ENCODE measurements around the gene ASAH2B.
A peak's percentile ranks its signal among the peaks of the same experiment; 100 is the strongest.
"Not testable (repeated sequence)": the region's sequence is repeated elsewhere in the genome, so short reads cannot be mapped to it uniquely, and the experiment has no call there.

ASAH2B gene

DNA sequence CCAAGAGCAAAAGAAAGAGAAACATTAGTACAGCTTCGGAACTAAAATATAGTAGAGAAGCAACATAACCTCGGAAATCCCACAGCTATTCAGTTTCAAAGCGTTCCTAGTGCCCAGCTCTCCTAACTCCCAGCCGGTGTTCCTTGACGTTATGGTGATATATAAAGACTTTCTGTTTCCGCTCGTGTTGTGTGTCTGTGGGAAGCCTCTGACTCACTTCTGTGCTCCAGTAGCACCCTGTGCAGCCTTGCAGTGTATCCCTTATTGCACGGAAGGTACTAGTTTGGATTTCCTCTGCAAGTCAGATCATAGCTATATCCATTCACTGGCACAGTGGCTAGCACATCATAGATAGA lies 535 bp downstream of the ASAH2B start:
- peak overlapping the region; percentile 95 to 96 (median 96) for H3K4me3 Mint-ChIP-seq
- H3K9me3 Mint-ChIP-seq, result no peaks in the 10 kb centered on the region
- peak overlapping the region; percentile 92 to 96 (median 94) for H3K27ac Mint-ChIP-seq
- H3K36me3 Mint-ChIP-seq (ENCODE audit: low read depth), result no peaks in the 10 kb centered on the region
- TF ChIP-seq CTCF (IDR thresholded peaks at IDR 0.05; ENCODE audit: unreplicated experiment in 3 of 3), result no peak
- peaks cover 4% of the 10 kb centered on the region for H3K4me1 Mint-ChIP-seq
- H3K27me3 Mint-ChIP-seq (ENCODE audit: low read depth), result peaks cover 18% of the 10 kb centered on the region

GRCh38 chr10:50742820-50743219 lies 3.1 kb downstream of the ASAH2B start:
- H3K36me3 Mint-ChIP-seq (ENCODE audit: low read depth), result peaks cover 11% of the 10 kb centered on the region
- H3K9me3 Mint-ChIP-seq; H3K27ac Mint-ChIP-seq; H3K4me1 Mint-ChIP-seq; H3K27me3 Mint-ChIP-seq (ENCODE audit: low read depth); H3K4me3 Mint-ChIP-seq: not testable (repeated sequence)

DNA sequence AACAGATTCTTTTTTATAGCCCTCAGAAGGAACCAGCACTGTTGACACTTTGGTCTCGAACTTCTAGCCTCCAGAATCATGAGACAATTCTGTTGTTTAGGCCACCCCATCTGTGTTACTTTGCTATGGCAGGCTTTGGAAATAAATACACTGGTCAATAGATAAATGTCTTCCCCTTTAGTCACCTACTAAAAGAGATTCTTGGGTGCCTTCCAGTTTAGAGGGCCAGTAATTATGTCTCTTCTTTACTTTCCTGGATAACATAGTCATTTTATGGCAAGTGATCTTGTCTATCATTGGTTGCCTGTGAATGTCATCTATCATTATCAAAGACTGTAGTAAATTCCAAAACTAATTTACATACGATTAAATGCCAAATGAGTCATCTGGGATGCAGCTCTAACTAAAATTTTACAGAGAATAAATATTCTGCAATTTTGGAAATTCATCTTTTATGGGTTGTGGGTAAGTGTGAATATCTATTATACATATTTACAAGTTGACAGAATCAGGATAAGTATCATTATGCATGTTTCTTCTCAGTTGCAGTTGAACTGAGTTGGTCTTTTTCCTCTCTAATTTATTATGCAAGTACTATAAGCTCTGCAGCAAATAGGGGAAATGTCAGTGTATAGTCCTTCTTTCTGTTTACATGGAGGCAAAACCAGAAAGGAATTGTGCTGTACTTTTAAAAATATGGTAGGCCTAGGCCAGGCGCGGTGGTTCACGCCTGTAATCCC lies 27.2 kb downstream of the ASAH2B start:
- not testable (repeated sequence) for H3K36me3 Mint-ChIP-seq (ENCODE audit: low read depth); H3K9me3 Mint-ChIP-seq; H3K27ac Mint-ChIP-seq; H3K27me3 Mint-ChIP-seq (ENCODE audit: low read depth); H3K4me3 Mint-ChIP-seq; H3K4me1 Mint-ChIP-seq

DNA sequence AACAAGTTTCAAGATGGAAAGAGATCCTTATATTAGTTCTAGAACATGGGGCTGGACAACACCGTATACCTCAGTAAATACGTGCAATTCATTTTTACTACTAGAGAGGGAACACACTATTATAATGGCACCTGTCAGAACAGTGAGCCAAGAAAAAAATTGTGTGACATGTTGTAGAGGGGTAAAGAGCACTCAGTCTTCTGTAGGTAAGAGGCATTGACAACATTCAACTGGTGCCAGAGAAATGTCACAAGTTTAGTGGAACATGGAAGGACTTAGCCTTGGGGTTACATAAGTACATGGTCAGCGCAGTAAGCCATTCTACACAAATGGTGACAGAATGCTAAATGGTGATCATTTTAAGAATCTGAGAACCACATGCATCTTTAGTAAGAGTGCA lies 32.3 kb downstream of the ASAH2B start:
- H3K27me3 Mint-ChIP-seq (ENCODE audit: low read depth); H3K9me3 Mint-ChIP-seq; H3K4me3 Mint-ChIP-seq; H3K27ac Mint-ChIP-seq; H3K36me3 Mint-ChIP-seq (ENCODE audit: low read depth); H3K4me1 Mint-ChIP-seq: not testable (repeated sequence)

DNA sequence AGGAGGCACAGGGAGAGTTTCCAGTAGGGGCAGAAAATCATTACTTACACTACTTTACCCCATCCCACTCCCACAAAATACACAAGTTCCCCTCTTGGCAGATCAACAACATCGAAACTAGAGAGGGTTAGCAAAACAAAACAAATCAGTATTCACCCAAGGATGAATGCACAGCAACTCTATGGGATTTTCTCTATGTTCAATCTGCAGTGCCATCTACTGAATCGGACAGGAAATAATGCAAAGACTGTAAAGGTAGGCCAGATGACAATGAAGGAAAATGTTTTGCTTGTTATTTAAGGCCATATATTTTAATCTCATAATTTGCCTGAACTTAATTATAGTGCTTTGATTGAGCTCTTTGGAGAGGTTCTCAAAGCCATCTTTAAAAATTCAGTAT lies 35.1 kb downstream of the ASAH2B start:
- H3K9me3 Mint-ChIP-seq; H3K27ac Mint-ChIP-seq; H3K4me3 Mint-ChIP-seq; H3K36me3 Mint-ChIP-seq (ENCODE audit: low read depth); H3K27me3 Mint-ChIP-seq (ENCODE audit: low read depth); H3K4me1 Mint-ChIP-seq: not testable (repeated sequence)
- TF ChIP-seq CTCF (IDR thresholded peaks at IDR 0.05; ENCODE audit: unreplicated experiment in 3 of 3), result peak in 1 of 3 experiments; percentile 14

GRCh38 chr10:50780036-50780435 lies 40.3 kb downstream of the ASAH2B start:
- not testable (repeated sequence) for H3K4me1 Mint-ChIP-seq; H3K9me3 Mint-ChIP-seq; H3K27ac Mint-ChIP-seq; H3K4me3 Mint-ChIP-seq; H3K36me3 Mint-ChIP-seq (ENCODE audit: low read depth); H3K27me3 Mint-ChIP-seq (ENCODE audit: low read depth)

GRCh38 chr10:50782017-50782416 lies 42.3 kb downstream of the ASAH2B start:
- not testable (repeated sequence) for H3K9me3 Mint-ChIP-seq; H3K27me3 Mint-ChIP-seq (ENCODE audit: low read depth); H3K4me3 Mint-ChIP-seq; H3K36me3 Mint-ChIP-seq (ENCODE audit: low read depth); H3K27ac Mint-ChIP-seq; H3K4me1 Mint-ChIP-seq

GRCh38 chr10:50787962-50788361 lies 48.2 kb downstream of the ASAH2B start:
- H3K27ac Mint-ChIP-seq; H3K4me3 Mint-ChIP-seq; H3K27me3 Mint-ChIP-seq (ENCODE audit: low read depth); H3K4me1 Mint-ChIP-seq; H3K36me3 Mint-ChIP-seq (ENCODE audit: low read depth): not testable (repeated sequence)
- H3K9me3 Mint-ChIP-seq, result peaks cover 12% of the 10 kb centered on the region

DNA sequence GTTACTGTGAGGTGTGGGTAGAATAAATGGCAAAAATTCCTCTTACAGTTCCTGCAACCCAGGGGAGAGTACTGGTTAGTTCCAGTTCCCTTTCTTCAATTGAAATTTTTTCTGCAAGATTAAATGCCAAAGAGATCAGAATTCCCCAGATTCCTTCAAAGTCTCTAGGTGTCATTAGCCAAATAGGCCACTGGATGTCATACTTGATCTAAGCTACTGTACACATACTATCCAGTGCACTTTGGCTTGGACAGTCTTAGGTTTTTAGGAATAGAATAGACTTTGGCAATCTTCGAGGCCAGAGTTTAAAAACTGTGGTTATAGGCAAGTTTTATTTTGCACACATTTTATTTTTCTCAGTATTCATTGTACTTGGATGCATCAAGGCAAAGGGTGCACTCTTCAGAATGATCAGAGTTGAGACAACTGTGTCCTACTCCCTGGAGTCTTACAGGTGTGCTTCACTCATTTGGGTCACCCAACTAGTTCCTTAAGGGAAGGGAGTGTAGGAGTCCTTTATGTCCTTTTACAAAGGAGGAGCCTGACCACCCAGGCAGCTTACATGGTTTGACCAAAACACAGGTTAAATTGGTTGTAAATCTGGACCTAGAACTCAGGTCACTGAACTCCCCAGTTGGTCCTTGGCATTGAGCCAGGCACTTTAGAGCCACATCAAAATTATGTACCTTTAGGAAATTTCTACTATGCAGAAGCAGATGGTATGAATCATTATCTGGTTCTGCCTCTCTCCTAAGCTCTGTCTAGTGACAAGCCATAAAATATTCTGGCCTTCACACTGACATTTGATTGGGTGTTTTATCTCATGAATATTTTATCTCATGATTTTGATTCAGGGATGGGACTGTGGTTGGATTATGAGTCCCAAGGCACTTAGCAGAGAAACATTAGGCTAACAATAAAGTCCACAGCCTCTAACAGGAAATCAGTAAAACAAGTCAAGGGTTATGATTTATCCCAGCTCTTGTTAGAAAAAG lies 49.5 kb downstream of the ASAH2B start:
- Mint-ChIP-seq H3K4me1 (no peaks in the 10 kb centered on the region), H3K9me3 (peaks cover 12% of the 10 kb centered on the region), H3K27me3 (ENCODE audit: low read depth) (no peaks in the 10 kb centered on the region)

More for the DNA sequence above, 49.5 kb downstream of the ASAH2B start:
- H3K36me3 Mint-ChIP-seq (ENCODE audit: low read depth), result peaks cover 3% of the 10 kb centered on the region
- H3K27ac Mint-ChIP-seq, result peak overlapping the region in 1 of 3 experiments; percentile 42
- peak in 2 of 3 experiments; percentile 20 to 36 for TF ChIP-seq CTCF (IDR thresholded peaks at IDR 0.05; ENCODE audit: unreplicated experiment in 3 of 3)
- H3K4me3 Mint-ChIP-seq, result no peak overlapping the region
